ENCODE data around the gene NXPH4.

The NXPH4 gene

DNA sequence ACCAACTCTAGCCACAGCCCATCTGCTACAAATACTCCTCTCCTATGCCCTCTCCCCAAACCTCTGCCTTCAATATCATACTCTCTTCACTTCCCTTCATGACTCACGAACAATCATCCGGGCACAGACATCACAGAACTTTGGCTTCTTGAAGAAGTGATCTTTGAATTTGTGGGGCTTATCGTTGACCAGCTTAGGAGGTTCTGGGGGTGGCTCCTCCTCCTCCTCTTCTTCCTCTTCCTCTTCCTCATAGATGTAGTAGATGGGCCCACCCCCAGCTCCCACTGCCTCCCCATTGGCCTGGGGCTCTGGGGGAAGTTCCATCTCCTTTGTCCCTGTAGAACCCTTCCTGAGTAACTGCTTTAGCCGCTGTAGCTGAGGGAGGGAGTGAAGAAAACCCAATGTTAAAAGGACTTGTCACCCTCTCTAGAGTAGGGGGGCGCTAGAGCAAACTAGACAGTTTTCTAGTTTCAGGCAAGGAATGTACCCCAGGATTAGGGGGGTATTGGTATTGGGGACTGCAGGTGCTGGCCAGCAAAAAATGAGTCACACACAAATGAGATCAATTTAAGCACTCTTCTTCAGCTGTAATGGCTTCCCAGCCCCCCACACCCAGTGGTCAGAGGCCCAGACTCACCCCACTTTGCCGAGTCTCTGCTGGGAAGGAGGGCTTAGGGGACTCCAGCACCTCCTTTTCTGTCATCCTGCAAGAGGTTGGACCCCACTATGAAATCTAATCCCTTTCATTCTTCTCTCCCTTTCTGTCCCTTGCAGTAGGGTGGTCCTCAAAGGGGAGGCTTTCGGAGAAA lies 32.5 kb downstream of the NXPH4 start:
- no peak for DNase-seq

GRCh38 chr12:57250541-57250940 lies 33.9 kb downstream of the NXPH4 start:
- no peak for DNase-seq

DNA sequence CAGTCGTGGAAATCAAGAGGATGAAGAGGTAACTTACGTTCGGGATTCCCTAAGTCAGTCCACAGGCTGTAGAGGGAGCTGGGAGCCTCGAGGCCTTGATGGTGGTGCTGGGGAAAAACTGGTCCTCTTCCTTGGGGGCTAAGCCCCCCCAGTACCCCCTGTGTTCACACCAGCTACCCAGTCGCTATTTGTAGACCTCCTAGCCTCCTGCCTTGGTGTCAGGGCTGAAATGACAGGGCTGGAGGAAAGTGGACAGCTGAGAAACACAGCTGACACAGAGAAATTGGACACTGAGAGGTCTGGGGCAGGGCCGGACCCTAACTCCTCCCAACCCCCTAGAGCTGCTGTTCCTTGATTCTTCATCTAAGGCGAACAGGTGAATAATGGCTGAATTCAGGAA lies 34.4 kb downstream of the NXPH4 start, which contains the start of gene STAC3:
Gene STAC3 (minus strand): TSS at position 232 of the 400 bp plus-strand sequence. CDS start 1,551 bp downstream, outside the sequence.
- no peak for DNase-seq

GRCh38 chr12:57254506-57255280 lies 38.1 kb downstream of the NXPH4 start:
- DNase-seq, result no peak

DNA sequence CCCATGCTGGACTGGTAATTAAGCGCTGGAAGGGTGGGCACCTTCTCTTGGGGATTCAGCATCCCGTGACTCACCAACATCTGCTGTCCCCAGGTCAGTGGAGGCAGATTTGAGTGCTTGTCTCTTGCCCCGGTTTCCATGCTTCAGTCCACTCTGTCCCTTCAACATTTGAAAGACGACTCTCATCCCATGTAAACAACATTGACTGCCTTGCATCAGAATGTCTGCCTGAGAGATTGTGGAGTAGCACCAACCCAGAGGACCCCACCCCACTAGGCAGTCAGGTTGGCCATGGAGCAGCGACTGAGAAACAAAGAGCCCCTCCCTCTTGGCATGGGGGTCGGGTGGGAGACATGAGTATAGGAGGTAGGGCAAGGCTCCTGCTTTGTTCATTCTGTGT lies 39.3 kb downstream of the NXPH4 start:
- DNase-seq, result no peak

GRCh38 chr12:57258977-57259970 lies 42.7 kb downstream of the NXPH4 start:
- no peak for DNase-seq

DNA sequence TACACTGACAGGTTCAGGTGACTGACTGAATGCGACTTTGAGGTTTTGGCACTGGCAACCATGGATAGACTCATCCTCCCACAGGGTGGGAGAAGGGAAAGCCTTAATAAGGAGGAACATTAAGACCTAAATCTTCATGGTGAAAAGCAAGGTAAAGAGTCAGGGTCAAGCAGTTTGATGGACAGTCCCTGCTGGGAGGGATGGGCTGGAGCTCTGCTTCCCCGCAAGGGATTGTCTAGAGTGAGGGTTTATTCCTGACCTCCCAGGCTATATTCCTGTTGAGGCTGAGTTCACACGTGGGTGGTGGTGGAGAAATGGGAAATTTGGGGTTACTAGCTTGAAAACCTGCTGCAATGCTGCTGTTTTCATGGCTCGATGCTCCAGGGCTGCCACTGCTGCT lies 43.8 kb downstream of the NXPH4 start:
- DNase-seq, result no peak

- no peak for DNase-seq
These were observed 44.9 kb downstream of the NXPH4 start for GRCh38 chr12:57261428-57261865.

- no peak for DNase-seq
These were observed 45.7 kb downstream of the NXPH4 start for GRCh38 chr12:57262126-57262822.

GRCh38 chr12:57263096-57263495 lies 46.5 kb downstream of the NXPH4 start:
- no peak for DNase-seq

DNA sequence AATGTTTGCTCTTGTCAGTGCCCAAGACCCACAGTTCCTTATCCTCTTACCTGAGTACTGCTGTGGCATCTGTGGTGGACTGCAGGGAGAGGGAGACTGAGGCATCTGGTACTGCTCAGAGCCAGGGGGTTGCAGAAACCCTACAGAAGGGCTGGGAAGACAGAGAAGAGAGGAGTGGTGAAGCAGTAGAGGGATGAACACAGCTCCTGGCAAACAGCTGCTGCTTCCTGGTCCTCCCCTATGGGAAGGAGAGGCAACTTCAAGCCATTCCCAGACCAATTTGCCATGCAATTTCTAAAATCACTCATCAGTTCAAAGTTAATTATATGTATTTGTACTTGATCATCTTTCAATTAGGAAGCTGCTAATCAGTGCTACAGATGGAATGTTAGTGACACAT lies 50.1 kb downstream of the NXPH4 start:
- no peak for DNase-seq

- DNase-seq, result peak; percentile 38
These were observed 51.7 kb downstream of the NXPH4 start for GRCh38 chr12:57268264-57268663.

DNA sequence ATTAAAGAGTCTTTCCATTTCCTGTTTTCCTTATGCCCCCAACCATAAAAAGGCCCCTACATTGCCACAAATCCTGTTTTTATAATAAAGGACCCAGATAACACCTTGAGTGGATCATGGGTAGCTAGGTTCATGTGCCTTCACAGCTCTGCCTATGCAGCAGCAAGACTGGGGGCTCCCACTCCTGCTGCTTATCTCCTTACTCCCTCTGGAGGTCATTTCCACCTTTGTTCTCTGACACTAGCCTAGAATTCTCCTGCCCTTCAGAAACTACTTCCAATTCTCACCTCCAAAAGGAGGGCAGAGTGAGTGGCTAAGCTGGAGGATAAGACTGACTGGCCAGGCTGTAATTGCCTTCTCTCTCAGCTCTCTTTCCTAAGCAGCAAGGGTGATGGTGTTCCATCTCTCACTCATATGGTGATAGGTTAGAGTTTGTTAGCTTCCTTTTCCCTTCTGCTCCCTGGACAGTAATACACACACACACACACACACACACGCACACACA lies 54.4 kb downstream of the NXPH4 start:
- DNase-seq, result no peak

GRCh38 chr12:57272337-57273151 lies 56.0 kb downstream of the NXPH4 start:
- no peak for DNase-seq

GRCh38 chr12:57273516-57273915 lies 56.9 kb downstream of the NXPH4 start:
- DNase-seq, result no peak
